Endothelial cell of umbilical vein (primary cell): Measurements from ENCODE around the gene SEMA5A. TPM values are rescaled to one million over a fixed set of nuclear protein-coding genes. Genes with fewer than 3 reads are reported as not detected.

Experiments
- BruUV-seq: library from RNA; stranded (reverse); fragments of 400-500 nt; replicated peaks from 2 replicates; lab custom pipeline; 2021; lab: Mats Ljungman, UMichigan
- CTCF ChIA-PET: fragments of 300-600, 350-600 bp; sonication (Branson Sonifier 250); formaldehyde crosslinking; loops from one replicate; lab custom pipeline; 2021; ENCODE audit warnings: antibody characterized with exemption, inconsistent platforms; lab: Charles Lee
- POLR2A ChIA-PET: fragments of 300-600, 350-600 bp; sonication (Branson Sonifier 250); formaldehyde crosslinking; loops from one replicate; lab custom pipeline; 2021; ENCODE audit warnings: antibody characterized with exemption, inconsistent platforms; lab: Charles Lee
- DNase-seq: peaks from one replicate; pipeline ENCODE4 v3.0.0-alpha.2; 2011; ENCODE audit warnings: low read depth, low spot score
- FAIRE-seq: peaks from 2 replicates; lab custom pipeline; 2011; peaks lifted over from hg19 to GRCh38; lab: Jason Lieb, UNC
- H2AFZ ChIP-seq: 2 replicates; pipeline ENCODE4 v1.6.0; 2012; ENCODE audit warnings: low read depth, low read length, control low read depth, inconsistent platforms
- H3K27ac ChIP-seq: 2 replicates; pipeline ENCODE4 v1.5.1; 2011; ENCODE audit warnings: low read depth, mild to moderate bottlenecking, control low read depth, low read length, moderate library complexity; ENCODE audit not compliant: insufficient read depth
- H3K27me3 ChIP-seq, 2 experiments: 2 replicates each; pipeline versions ENCODE4 v1.6.0 to v1.6.1; 2011; ENCODE audit warnings: low read length in 2 of 2, mixed read lengths in 1 of 2; ENCODE audit not compliant: control insufficient read depth in 2 of 2, insufficient read depth in 2 of 2
- H3K36me3 ChIP-seq, 2 experiments: 2 replicates in 1 of 2; 3 replicates in 1 of 2; pipeline ENCODE4 v1.5.1; 2011; ENCODE audit warnings: low read length in 2 of 2, mild to moderate bottlenecking in 1 of 2, moderate library complexity in 1 of 2; ENCODE audit not compliant: control insufficient read depth in 2 of 2, insufficient read depth in 2 of 2; ENCODE audit errors: extremely low read depth in 1 of 2
- H3K4me1 ChIP-seq: 3 replicates; pipeline ENCODE4 v1.5.1; 2011; ENCODE audit warnings: mild to moderate bottlenecking, low read length; ENCODE audit not compliant: control insufficient read depth, insufficient read depth; ENCODE audit errors: extremely low read depth
- H3K4me2 ChIP-seq: 2 replicates; pipeline ENCODE4 v1.6.1; 2011; ENCODE audit warnings: low read length, control low read depth, mixed read lengths; ENCODE audit not compliant: insufficient read depth
- H3K4me3 ChIP-seq, 3 experiments: fragments of 200-600 bp in 1 of 3; sonication (generic), shearing (Covaris generic) in 1 of 3; replicated peaks in 1 of 3; 2 replicates each; pipeline ENCODE4 v1.5.1; 2011 to 2016; ENCODE audit warnings: control low read depth in 3 of 3, low read length in 3 of 3, mild to moderate bottlenecking in 2 of 3, inconsistent platforms in 1 of 3, low read depth in 1 of 3, moderate library complexity in 1 of 3; ENCODE audit not compliant: insufficient read depth in 1 of 3
- H3K79me2 ChIP-seq: 2 replicates; pipeline ENCODE4 v1.6.0; 2012; ENCODE audit warnings: low read length, inconsistent platforms; ENCODE audit not compliant: control insufficient read depth, insufficient read depth
- H3K9ac ChIP-seq: replicated peaks from 2 replicates; pipeline ENCODE3; 2011; ENCODE audit warnings: low read length, control low read depth; ENCODE audit not compliant: insufficient read depth; ENCODE audit errors: extremely low read depth
- H3K9me1 ChIP-seq: replicated peaks from 3 replicates; pipeline ENCODE4 v1.6.0; 2011; ENCODE audit warnings: mild to moderate bottlenecking, low read length; ENCODE audit not compliant: control insufficient read depth, insufficient read depth; ENCODE audit errors: extremely low read depth
- H3K9me3 ChIP-seq: replicated peaks from 2 replicates; pipeline ENCODE4 v1.5.1; 2012; ENCODE audit warnings: low read length, inconsistent platforms; ENCODE audit not compliant: control insufficient read depth, insufficient read depth
- H4K20me1 ChIP-seq: replicated peaks from 2 replicates; pipeline ENCODE3; 2011; ENCODE audit warnings: mild to moderate bottlenecking, low read length; ENCODE audit not compliant: control insufficient read depth, insufficient read depth; ENCODE audit errors: extremely low read depth
- CTCF ChIP-seq, 2 donors: IDR thresholded peaks; 1 replicate in 1 of 2; 2 replicates in 1 of 2; pipeline ENCODE4 v1.5.1; 2011; ENCODE audit warnings: low read length in 2 of 2, mild to moderate bottlenecking in 2 of 2, moderate library complexity in 2 of 2, control low read depth in 1 of 2, inconsistent platforms in 1 of 2, low read depth in 1 of 2; ENCODE audit not compliant: insufficient read depth in 1 of 2; ENCODE audit errors: extremely low read depth in 1 of 2
- EZH2 ChIP-seq: IDR thresholded peaks from 2 replicates; pipeline ENCODE4 v1.6.1; 2012; ENCODE audit warnings: borderline replicate concordance, low read depth, mild to moderate bottlenecking, moderate library complexity, low read length, inconsistent platforms; ENCODE audit not compliant: severe bottlenecking
- FOS ChIP-seq: IDR thresholded peaks from 2 replicates; pipeline ENCODE4 v1.6.1; 2011; ENCODE audit warnings: mild to moderate bottlenecking, low read length, moderate library complexity, borderline replicate concordance; ENCODE audit not compliant: insufficient read depth
- GATA2 ChIP-seq: IDR thresholded peaks from 2 replicates; pipeline ENCODE4 v1.7.0; 2011; ENCODE audit warnings: low read depth, mild to moderate bottlenecking, moderate library complexity, mixed read lengths, low read length; ENCODE audit not compliant: insufficient read length, insufficient read depth
- JUN ChIP-seq: IDR thresholded peaks from 2 replicates; pipeline ENCODE4 v1.6.1; 2011; ENCODE audit warnings: borderline replicate concordance, low read depth; ENCODE audit not compliant: insufficient read length, insufficient read depth
- MAX ChIP-seq: IDR thresholded peaks from 2 replicates; pipeline ENCODE4 v1.6.1; 2011; ENCODE audit not compliant: insufficient read depth, insufficient read length
- MYC ChIP-seq: IDR thresholded peaks from one replicate; pipeline ENCODE4 v1.6.1; 2011; ENCODE audit warnings: mild to moderate bottlenecking, low read depth, low read length
- POLR2A ChIP-seq: IDR thresholded peaks from 2 replicates; pipeline ENCODE4 v1.6.1; 2012; ENCODE audit warnings: low read depth, mild to moderate bottlenecking, control low read depth, low read length
- POLR2AphosphoS5 ChIP-seq: IDR thresholded peaks from 2 replicates; pipeline ENCODE4 v1.6.1; 2012; ENCODE audit warnings: low read depth, mild to moderate bottlenecking, control low read depth, low read length, moderate library complexity; ENCODE audit not compliant: insufficient read depth
- dilution Hi-C: fragments of 300-500 bp; cut with MboI; formaldehyde crosslinking; loops from one replicate; pipeline ENCODE4 v1.15.0; 2019; ENCODE audit warnings: low sequenced_read_pairs; ENCODE audit not compliant: extremely low pct_ligation_motif_present
- intact Hi-C: fragments of 100-400 bp; cut with micrococcal nuclease; formaldehyde crosslinking; loops from one replicate; pipeline ENCODE4 v1.10.0; 2022
- polyA plus RNA-seq, 4 experiments: library from polyadenylated mRNA; depleted of rRNA in 3 of 4; stranded (reverse) in 3 of 4; unstranded in 1 of 4; fragments of >200 nt; gene quantifications; 2 replicates each; pipeline versions ENCODE4 v1.2.1 to v1.2.3, GENCODE V29; 2011 to 2012; ENCODE audit warnings: missing spikeins in 1 of 4
- total RNA-seq: library from RNA; stranded (reverse); gene quantifications from 2 replicates; pipeline ENCODE4 v1.2.3, GENCODE V29; 2021

The SEMA5A gene
- total and polyA plus RNA-seq, 2 donors (not counting 3 experiments of a cell fraction or from before 2014, with no cell fraction given): 0.04 to 0.06 TPM

GRCh38 chr5:9160747-9161146 is 385.1 kb downstream of the SEMA5A start:
- BruUV-seq: no TSS peak
- Histone ChIP-seq H3K27ac (no peak overlapping the region), H3K9me1 (no peaks in the 10 kb centered on the region), H3K27me3 (no peaks in the 10 kb centered on the region), H3K9ac (no peak overlapping the region), H3K79me2 (no peaks in the 10 kb centered on the region), H3K4me1 (no peaks in the 10 kb centered on the region), H3K4me3 (no peak overlapping the region), H4K20me1 (no peaks in the 10 kb centered on the region), H3K4me2 (no peak overlapping the region), H3K36me3 (no peaks in the 10 kb centered on the region), H2AFZ (no peak overlapping the region), H3K9me3 (no peaks in the 10 kb centered on the region)
- dilution Hi-C loops (no loop called here), intact Hi-C loops (no loop called here)
- no peak for DNase-seq
- FAIRE-seq: no peak
- POLR2A ChIA-PET: no interaction called here
- TF ChIP-seq MYC: no peak
- no peak for TF ChIP-seq FOS
- no peak for TF ChIP-seq MAX
- no peak for TF ChIP-seq CTCF (IDR thresholded peaks at IDR 0.05; ENCODE audit: extremely low read depth in 1 of 2, insufficient read depth in 1 of 2, low read depth in 1 of 2, low read length in 2 of 2)
- no peak for TF ChIP-seq EZH2
- TF ChIP-seq POLR2A: no peak
- CTCF ChIA-PET: no interaction called here

- no peaks in the 10 kb centered on the region for H3K4me1 ChIP-seq
- no peaks in the 10 kb centered on the region for H3K9me1 ChIP-seq
- dilution Hi-C loops (no loop called here), intact Hi-C loops (no loop called here)
- DNase-seq (no peak), FAIRE-seq (no peak)
- BruUV-seq: no TSS peak
- no peak overlapping the region for H3K4me3 ChIP-seq
- TF ChIP-seq FOS (no peak), GATA2 (no peak), POLR2A (no peak), EZH2 (no peak), POLR2AphosphoS5 (no peak), JUN (no peak), MYC (no peak), MAX (no peak), CTCF (IDR thresholded peaks at IDR 0.05; ENCODE audit: extremely low read depth in 1 of 2, insufficient read depth in 1 of 2, low read depth in 1 of 2, low read length in 2 of 2) (no peak)
- CTCF ChIA-PET: no interaction called here
- no peaks in the 10 kb centered on the region for H3K36me3 ChIP-seq
- no peaks in the 10 kb centered on the region for H4K20me1 ChIP-seq
- H2AFZ ChIP-seq: no peak overlapping the region
- POLR2A ChIA-PET: no interaction called here
- no peak overlapping the region for H3K4me2 ChIP-seq
- no peaks in the 10 kb centered on the region for H3K27me3 ChIP-seq
- H3K79me2 ChIP-seq: no peaks in the 10 kb centered on the region
- H3K9ac ChIP-seq: no peak overlapping the region
- no peaks in the 10 kb centered on the region for H3K9me3 ChIP-seq
- no peak overlapping the region for H3K27ac ChIP-seq
Measured at GRCh38 chr5:9157811-9158210, 388.1 kb downstream of the SEMA5A start.
